Aorta (tissue), 5 donors: Measurements from ENCODE around the gene WDR13. TPM values are rescaled to one million over a fixed set of nuclear protein-coding genes. Genes with fewer than 3 reads are reported as not detected.
"Not testable (repeated sequence)": the region's sequence is repeated elsewhere in the genome, so short reads cannot be mapped to it uniquely, and the experiment has no call there.

ENCODE experiments used
- ATAC-seq: fragments of 200-7000 bp; cut with Tn5 transposase; one replicate; pipeline ENCODE4 v1.9.1; 2022; ENCODE audit warnings: moderate library complexity; ENCODE audit not compliant: low FRiP score
- DNase-seq, 2 donors: peaks; one replicate each; pipeline ENCODE4 v3.0.0-alpha.2; 2020
- H3K27ac ChIP-seq, 2 donors: one replicate each; pipeline ENCODE4 v1.5.1; 2013; ENCODE audit warnings: low read length in 2 of 2, mild to moderate bottlenecking in 2 of 2, moderate library complexity in 2 of 2, control low read depth in 1 of 2, inconsistent platforms in 1 of 2, low read depth in 1 of 2
- H3K27me3 ChIP-seq, 2 donors: one replicate each; pipeline ENCODE4 v1.6.1; 2013; ENCODE audit warnings: control low read depth in 1 of 2, low read length in 1 of 2, mild to moderate bottlenecking in 1 of 2, moderate library complexity in 1 of 2; ENCODE audit not compliant: insufficient read depth in 2 of 2, control insufficient read depth in 1 of 2
- H3K36me3 ChIP-seq, 2 donors: one replicate each; pipeline ENCODE4 v1.6.1; 2013; ENCODE audit warnings: control low read depth in 1 of 2, low read length in 1 of 2, mild to moderate bottlenecking in 1 of 2; ENCODE audit not compliant: insufficient read depth in 2 of 2, control insufficient read depth in 1 of 2
- H3K4me1 ChIP-seq, 2 donors: one replicate each; pipeline ENCODE4 v1.6.1; 2013; ENCODE audit warnings: low read length in 2 of 2, control low read depth in 1 of 2, mild to moderate bottlenecking in 1 of 2, moderate library complexity in 1 of 2; ENCODE audit not compliant: insufficient read depth in 2 of 2, control insufficient read depth in 1 of 2
- H3K4me3 ChIP-seq, 2 donors: one replicate each; pipeline ENCODE4 v1.5.1; 2013; ENCODE audit warnings: low read length in 2 of 2, control low read depth in 1 of 2, mild to moderate bottlenecking in 1 of 2
- H3K9me3 ChIP-seq: one replicate; pipeline ENCODE4 v1.6.1; 2013; ENCODE audit warnings: mild to moderate bottlenecking, low read length; ENCODE audit not compliant: control insufficient read depth
- WGBS, 2 donors: extraction: QIAGEN DNeasy Blood & Tissue Kit; methylation state at CpG; one replicate each; pipeline ENCODE4 v1.1.7; 2013; 5-methylcytosine and 5-hydroxymethylcytosine counted together
- intact Hi-C, 2 donors: fragments of 100-400 bp; cut with DNase I; formaldehyde crosslinking; loops; one replicate each; pipeline versions ENCODE4 v1.14.2 to v1.15.0; 2022
- polyA plus RNA-seq, 2 donors: library from polyadenylated mRNA; stranded (reverse); fragments of 200-250 nt; gene quantifications; one replicate each; pipeline ENCODE4 v1.2.3, GENCODE V29; 2013
- total RNA-seq, 2 donors: library from RNA; stranded (reverse); fragmentation: NEBNext Ultra II Directional; extraction: Animal tissue kit (Norgen Biotek cat#: 25700); gene quantifications; one replicate each; pipeline ENCODE4 v1.2.1, GENCODE V29; 2021
- donor health status: healthy with polysubstance abuse.
- donor health status: Bipolar disorder and iron deficiency.
- donor health status: DM: no; HTN: no; CAD: no.
- donor health status: DM: no; HTN: no; CAD: no.
- donor health status: DM: yes; HTN: yes; CAD: no.

WDR13 gene
- total and polyA plus RNA-seq, 4 donors: 103 to 337 (median 111) TPM

- Histone ChIP-seq H3K27me3 (no peaks in the 10 kb centered on the region), H3K27ac (no peak overlapping the region), H3K4me1 (no peaks in the 10 kb centered on the region), H3K36me3 (no peaks in the 10 kb centered on the region), H3K4me3 (no peak overlapping the region), H3K9me3 (no peaks in the 10 kb centered on the region)
- intact Hi-C loops: no loop called here
- DNase-seq: peak in 1 of 2 donors; percentile 81
- WGBS, 2 donors: 10 to 39% methylated on average over 18 of the region's 18 CpGs
- peak; percentile 92 for ATAC-seq
These were observed 34.2 kb downstream of the WDR13 start for GRCh38 chrX:48631376-48632090.

- Histone ChIP-seq H3K9me3 (no peaks in the 10 kb centered on the region), H3K27ac (no peak overlapping the region), H3K4me1 (no peaks in the 10 kb centered on the region), H3K36me3 (no peaks in the 10 kb centered on the region), H3K27me3 (no peaks in the 10 kb centered on the region), H3K4me3 (no peak overlapping the region)
- intact Hi-C loops: no loop called here
- 82 to 84% methylated on average over 10 of the region's 10 CpGs for WGBS, 2 donors
- DNase-seq: no peak
- no peak for ATAC-seq
These were observed 34.9 kb downstream of the WDR13 start for GRCh38 chrX:48632207-48632606.

GRCh38 chrX:48636301-48636700 lies 39.0 kb downstream of the WDR13 start:
- WGBS, 2 donors: 55 to 58% methylated on average over 1 of the region's 1 CpG
- ATAC-seq: no peak

GRCh38 chrX:48636776-48637175 lies 39.5 kb downstream of the WDR13 start:
- 46 to 61% methylated on average over 2 of the region's 2 CpGs for WGBS, 2 donors
- DNase-seq: no peak

More at GRCh38 chrX:48636301-48636700, 39.0 kb downstream of the WDR13 start:
- intact Hi-C loops: no loop called here
- H3K4me3 ChIP-seq: no peak overlapping the region
- H3K4me1 ChIP-seq: no peaks in the 10 kb centered on the region
- DNase-seq: no peak
- no peaks in the 10 kb centered on the region for H3K9me3 ChIP-seq
- no peaks in the 10 kb centered on the region for H3K36me3 ChIP-seq
- no peak overlapping the region for H3K27ac ChIP-seq
- H3K27me3 ChIP-seq: no peaks in the 10 kb centered on the region

GRCh38 chrX:48645669-48646068 lies 48.4 kb downstream of the WDR13 start:
- intact Hi-C loops: no loop called here

More at GRCh38 chrX:48636776-48637175, 39.5 kb downstream of the WDR13 start:
- intact Hi-C loops: no loop called here
- no peak for ATAC-seq
- H3K27me3 ChIP-seq: no peaks in the 10 kb centered on the region
- no peak overlapping the region for H3K27ac ChIP-seq
- H3K9me3 ChIP-seq: no peaks in the 10 kb centered on the region
- no peak overlapping the region for H3K4me3 ChIP-seq
- no peaks in the 10 kb centered on the region for H3K36me3 ChIP-seq
- H3K4me1 ChIP-seq: no peaks in the 10 kb centered on the region

GRCh38 chrX:48648336-48648751 lies 51.1 kb downstream of the WDR13 start:
- H3K27me3 ChIP-seq: no peaks in the 10 kb centered on the region
- DNase-seq: no peak
- 9 to 27% methylated on average over 6 of the region's 6 CpGs for WGBS, 2 donors
- intact Hi-C loops: no loop called here
- no peaks in the 10 kb centered on the region for H3K9me3 ChIP-seq
- no peaks in the 10 kb centered on the region for H3K4me1 ChIP-seq
- H3K27ac ChIP-seq: no peak overlapping the region
- no peaks in the 10 kb centered on the region for H3K36me3 ChIP-seq
- peak; percentile 46 for ATAC-seq
- H3K4me3 ChIP-seq: no peak overlapping the region

More at GRCh38 chrX:48645669-48646068, 48.4 kb downstream of the WDR13 start:
- no peaks in the 10 kb centered on the region for H3K27me3 ChIP-seq
- H3K9me3 ChIP-seq: no peaks in the 10 kb centered on the region
- no peak overlapping the region for H3K27ac ChIP-seq
- no peak overlapping the region for H3K4me3 ChIP-seq
- WGBS, 2 donors: 83 to 87% methylated on average over 7 of the region's 7 CpGs
- ATAC-seq: no peak
- H3K36me3 ChIP-seq: no peaks in the 10 kb centered on the region
- no peaks in the 10 kb centered on the region for H3K4me1 ChIP-seq
- no peak for DNase-seq

- no peaks in the 10 kb centered on the region for H3K36me3 ChIP-seq
- no peaks in the 10 kb centered on the region for H3K9me3 ChIP-seq
- intact Hi-C loops: no loop called here
- no peaks in the 10 kb centered on the region for H3K27me3 ChIP-seq
- WGBS, 2 donors: 79 to 85% methylated on average over 3 of the region's 3 CpGs
- no peak overlapping the region for H3K4me3 ChIP-seq
- no peaks in the 10 kb centered on the region for H3K4me1 ChIP-seq
- ATAC-seq (no peak), DNase-seq (no peak)
- H3K27ac ChIP-seq: no peak overlapping the region
These were observed 51.8 kb downstream of the WDR13 start for GRCh38 chrX:48649102-48649501.

- intact Hi-C loops, H3K4me3 ChIP-seq, ATAC-seq, H3K27me3 ChIP-seq, DNase-seq, H3K9me3 ChIP-seq, H3K36me3 ChIP-seq, H3K27ac ChIP-seq, H3K4me1 ChIP-seq: not testable (repeated sequence)
- WGBS, 2 donors: 61 to 66% methylated on average over 5 of the region's 5 CpGs
These were observed 54.8 kb downstream of the WDR13 start for GRCh38 chrX:48652055-48652579.

GRCh38 chrX:48654746-48655145 lies 57.5 kb downstream of the WDR13 start:
- H3K27ac ChIP-seq, H3K4me1 ChIP-seq, H3K4me3 ChIP-seq, ATAC-seq, H3K27me3 ChIP-seq, H3K36me3 ChIP-seq, intact Hi-C loops, DNase-seq, H3K9me3 ChIP-seq: not testable (repeated sequence)
- 47 to 58% methylated on average over 19 of the region's 19 CpGs for WGBS, 2 donors
